ENCODE results near the gene SLC27A5.

Gene SLC27A5

GRCh38 chr19:58519087-58519354, 7.2 kb upstream of the SLC27A5 start:
- H2AFZ ChIP-seq (ENCODE audit: low read depth, low read length): peak overlapping the region; percentile 88
- peak overlapping the region; percentile 94 for H3K27ac ChIP-seq (ENCODE audit: low read length)
- peak overlapping the region; percentile 82 to 92 for H3K4me3 ChIP-seq (ENCODE audit: low read depth in 1 of 2, low read length in 2 of 2)
- ATAC-seq (ENCODE audit: insufficient read depth, low read depth) (peak; percentile 44), DNase-seq (peak; percentile 79)
- TF ChIP-seq CTCF (IDR thresholded peaks at IDR 0.05; ENCODE audit: borderline replicate concordance, extremely low read depth, low read length, poor library complexity, severe bottlenecking): peak; percentile 86
- no peak for TF ChIP-seq EZH2 (IDR thresholded peaks at IDR 0.05; ENCODE audit: borderline replicate concordance, low read depth, low read length, severe bottlenecking)
- peaks cover 21% of the 10 kb centered on the region for H4K20me1 ChIP-seq (ENCODE audit: insufficient read depth, low read length)
- H3K27me3 ChIP-seq (ENCODE audit: insufficient read depth, low read length, poor library complexity): no peaks in the 10 kb centered on the region
- peaks cover 59% of the 10 kb centered on the region for H3K79me2 ChIP-seq (ENCODE audit: insufficient read depth, low read length)
- peaks cover 29% of the 10 kb centered on the region for H3K36me3 ChIP-seq (ENCODE audit: insufficient read depth, low read length)
- peak overlapping the region; percentile 98 for H3K9ac ChIP-seq (ENCODE audit: low read depth, low read length)
- peaks cover 55% of the 10 kb centered on the region for H3K4me1 ChIP-seq (ENCODE audit: insufficient read depth, low read length)
- no peaks in the 10 kb centered on the region for H3K9me3 ChIP-seq (ENCODE audit: insufficient read depth, low read length, severe bottlenecking)
- H3K4me2 ChIP-seq (ENCODE audit: insufficient read depth, low read length): peak overlapping the region; percentile 90

- H3K79me2 ChIP-seq (ENCODE audit: insufficient read depth, low read length): peaks cover 60% of the 10 kb centered on the region
- peaks cover 29% of the 10 kb centered on the region for H3K36me3 ChIP-seq (ENCODE audit: insufficient read depth, low read length)
- no peak for ATAC-seq (ENCODE audit: insufficient read depth, low read depth)
- TF ChIP-seq CTCF (IDR thresholded peaks at IDR 0.05; ENCODE audit: borderline replicate concordance, extremely low read depth, low read length, poor library complexity, severe bottlenecking): no peak
- H3K4me2 ChIP-seq (ENCODE audit: insufficient read depth, low read length): peak overlapping the region; percentile 90
- H3K4me3 ChIP-seq (ENCODE audit: low read depth in 1 of 2, low read length in 2 of 2): peak overlapping the region; percentile 82 to 92
- peak overlapping the region; percentile 98 for H3K9ac ChIP-seq (ENCODE audit: low read depth, low read length)
- peaks cover 21% of the 10 kb centered on the region for H4K20me1 ChIP-seq (ENCODE audit: insufficient read depth, low read length)
- H3K9me3 ChIP-seq (ENCODE audit: insufficient read depth, low read length, severe bottlenecking): no peaks in the 10 kb centered on the region
- H3K4me1 ChIP-seq (ENCODE audit: insufficient read depth, low read length): peaks cover 59% of the 10 kb centered on the region
- H3K27ac ChIP-seq (ENCODE audit: low read length): peak overlapping the region; percentile 94
- H2AFZ ChIP-seq (ENCODE audit: low read depth, low read length): peak overlapping the region; percentile 88; the same call in 1 of the 2 replicates
- no peaks in the 10 kb centered on the region for H3K27me3 ChIP-seq (ENCODE audit: insufficient read depth, low read length, poor library complexity)
- peak; percentile 36 for DNase-seq
Measured at GRCh38 chr19:58518256-58519086, 6.7 kb upstream of the SLC27A5 start.

- peak overlapping the region; percentile 15 for H3K27ac ChIP-seq (ENCODE audit: low read length)
- no peak for TF ChIP-seq EZH2 (IDR thresholded peaks at IDR 0.05; ENCODE audit: borderline replicate concordance, low read depth, low read length, severe bottlenecking)
- peak; percentile 48 for TF ChIP-seq CTCF (IDR thresholded peaks at IDR 0.05; ENCODE audit: borderline replicate concordance, extremely low read depth, low read length, poor library complexity, severe bottlenecking)
- H3K36me3 ChIP-seq (ENCODE audit: insufficient read depth, low read length): peaks cover 29% of the 10 kb centered on the region
- DNase-seq (no peak), ATAC-seq (ENCODE audit: insufficient read depth, low read depth) (no peak)
- H2AFZ ChIP-seq (ENCODE audit: low read depth, low read length): no peak overlapping the region
- peak overlapping the region; percentile 90 for H3K4me2 ChIP-seq (ENCODE audit: insufficient read depth, low read length)
- H4K20me1 ChIP-seq (ENCODE audit: insufficient read depth, low read length): peaks cover 21% of the 10 kb centered on the region
- H3K79me2 ChIP-seq (ENCODE audit: insufficient read depth, low read length): peaks cover 60% of the 10 kb centered on the region
- peaks cover 63% of the 10 kb centered on the region for H3K4me1 ChIP-seq (ENCODE audit: insufficient read depth, low read length)
- H3K4me3 ChIP-seq (ENCODE audit: low read depth in 1 of 2, low read length in 2 of 2): 0 out of 4 replicates have a peak overlapping the region, but pooled peaks of 1 of the 2 experiments have one; percentile 15
- H3K27me3 ChIP-seq (ENCODE audit: insufficient read depth, low read length, poor library complexity): no peaks in the 10 kb centered on the region
- H3K9me3 ChIP-seq (ENCODE audit: insufficient read depth, low read length, severe bottlenecking): no peaks in the 10 kb centered on the region
- H3K9ac ChIP-seq (ENCODE audit: low read depth, low read length): peak overlapping the region; percentile 98; the same call in 1 of the 2 replicates
Measured at GRCh38 chr19:58516964-58517833, 5.4 kb upstream of the SLC27A5 start.

Data from DND-41 (cell line).